Mesodermal cell (in vitro differentiated cells): ENCODE results near the gene CDH16.
"Not testable (repeated sequence)": the region's sequence is repeated elsewhere in the genome, so short reads cannot be mapped to it uniquely, and the experiment has no call there.

Source experiments
- H3K27ac ChIP-seq: 2 replicates; pipeline ENCODE4 v1.7.0; 2013; ENCODE audit warnings: mild to moderate bottlenecking, low read depth, low read length, moderate library complexity; ENCODE audit not compliant: severe bottlenecking
- H3K36me3 ChIP-seq: 2 replicates; pipeline ENCODE4 v1.7.1; 2013; ENCODE audit warnings: mild to moderate bottlenecking, low read length, moderate library complexity; ENCODE audit not compliant: control insufficient read depth, insufficient read depth
- H3K4me1 ChIP-seq: one replicate; pipeline ENCODE4 v1.7.1; 2013; ENCODE audit warnings: mild to moderate bottlenecking, low read length; ENCODE audit not compliant: insufficient read depth, control insufficient read depth, poor library complexity, severe bottlenecking
- H3K4me3 ChIP-seq: 2 replicates; pipeline ENCODE4 v1.7.0; 2013; ENCODE audit warnings: low read length, control low read depth, mild to moderate bottlenecking; ENCODE audit not compliant: insufficient read depth, poor library complexity, severe bottlenecking; ENCODE audit errors: extremely low read depth
- H3K9me3 ChIP-seq: 2 replicates; pipeline ENCODE4 v1.7.1; 2013; ENCODE audit warnings: mild to moderate bottlenecking, low read length, moderate library complexity; ENCODE audit not compliant: control insufficient read depth
- WGBS, 2 experiments: methylation state at CpG; one replicate each; pipeline ENCODE4 v1.1.5; 2013; ENCODE audit warnings: missing lambda C conversion rate in 2 of 2; ENCODE audit not compliant: insufficient coverage in 2 of 2; 5-methylcytosine and 5-hydroxymethylcytosine counted together

The CDH16 gene

DNA sequence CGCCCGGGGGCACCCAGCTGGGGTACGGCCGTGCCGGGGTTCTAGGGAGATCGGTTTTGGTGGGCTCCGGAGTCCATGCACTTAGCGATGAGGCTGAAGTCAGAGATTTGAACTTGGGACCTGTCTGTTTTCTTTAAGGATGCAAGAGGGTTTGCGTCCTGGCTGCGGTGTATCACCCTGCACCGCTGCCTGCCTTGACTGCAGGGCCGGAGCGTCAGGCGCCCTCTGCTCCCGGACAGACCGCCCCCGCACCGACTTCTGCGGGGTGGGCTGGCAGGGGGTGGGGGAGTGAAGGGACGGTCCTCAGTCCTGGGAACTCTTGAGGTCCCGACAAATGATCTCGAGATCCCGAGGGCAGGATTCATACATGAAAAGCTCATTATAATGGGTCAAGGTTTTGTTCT, 37.7 kb downstream of the CDH16 start:
- Histone ChIP-seq H3K27ac (peak overlapping the region; percentile 29), H3K9me3 (no peaks in the 10 kb centered on the region), H3K36me3 (peaks cover 26% of the 10 kb centered on the region), H3K4me3 (peak overlapping the region; percentile 72), H3K4me1 (peaks cover 12% of the 10 kb centered on the region)
- WGBS, 2 experiments = 0 to 1% methylated on average over 12 to 15 of the region's 23 CpGs

DNA sequence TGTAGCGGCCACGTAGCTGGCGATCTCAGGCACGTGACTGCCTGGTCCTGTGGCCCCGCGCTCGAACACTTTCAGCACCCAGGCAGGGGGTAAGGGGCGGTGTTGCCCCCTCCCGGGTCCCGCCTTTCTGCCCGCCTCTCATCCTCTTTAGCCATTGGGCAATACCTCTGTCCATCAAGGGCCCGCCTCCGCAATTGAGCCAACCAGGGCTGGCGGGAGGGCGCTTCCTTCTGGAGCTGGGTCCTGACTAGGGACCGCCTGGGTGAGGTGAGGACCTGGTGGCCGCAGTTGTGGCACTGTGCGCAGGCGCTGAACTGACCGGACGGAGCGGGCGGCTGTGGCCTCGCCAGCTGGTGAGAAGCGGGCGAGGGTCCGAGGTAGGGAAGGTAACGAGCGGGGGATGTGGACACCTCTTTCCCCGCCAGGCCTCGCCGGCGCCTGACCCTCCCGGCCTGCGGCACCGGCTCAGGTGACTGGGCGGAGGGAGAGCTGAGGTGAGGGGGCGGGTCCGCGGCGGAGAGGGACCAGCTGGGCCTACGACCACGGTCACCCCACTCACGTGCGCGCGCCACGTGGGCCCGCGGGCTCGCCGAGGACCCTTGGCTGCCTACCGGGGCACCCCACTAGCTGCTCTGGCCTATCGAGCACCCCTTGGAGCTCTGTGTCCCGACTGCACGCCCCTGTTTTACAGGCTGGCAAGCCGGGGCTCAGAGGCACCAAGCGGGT, 38.2 kb downstream of the CDH16 start, which contains the start of gene PDP2:
PDP2 (plus strand) TSS at position 228 of the 726 bp plus-strand sequence. CDS start 3,770 bp downstream, outside the sequence.
- no peaks in the 10 kb centered on the region for H3K9me3 ChIP-seq
- peaks cover 11% of the 10 kb centered on the region for H3K4me1 ChIP-seq
- peak within 1 kb of the TSS; percentile 72 for H3K4me3 ChIP-seq
- H3K27ac ChIP-seq = peak within 1 kb of the TSS; percentile 29
- 0 to 1% methylated on average over 35 to 51 of the region's 58 CpGs for WGBS, 2 experiments
- peaks cover 20% of the 10 kb centered on the region for H3K36me3 ChIP-seq

DNA sequence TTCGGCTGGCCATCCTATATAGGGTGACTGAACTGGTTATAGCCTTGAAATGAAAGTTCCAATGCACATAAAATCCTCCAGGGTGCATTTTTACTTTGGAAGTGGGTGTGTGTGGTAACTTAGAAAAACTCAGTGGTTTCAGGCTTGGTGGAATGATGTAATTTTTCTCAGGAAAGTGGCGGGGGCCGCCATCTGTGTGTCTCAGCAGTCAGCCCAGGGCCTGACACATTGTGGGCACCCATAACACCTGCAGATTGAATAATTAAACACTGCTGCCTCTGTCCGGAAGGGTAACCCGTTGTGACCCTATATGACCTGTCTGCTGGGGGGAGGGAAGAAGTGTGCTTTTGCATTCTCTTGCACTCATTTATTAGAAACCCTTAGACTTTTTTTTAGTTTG, 40.6 kb downstream of the CDH16 start:
- Histone ChIP-seq H3K4me1 (peaks cover 20% of the 10 kb centered on the region), H3K27ac (no peak overlapping the region), H3K4me3 (no peak overlapping the region), H3K36me3 (no peaks in the 10 kb centered on the region), H3K9me3 (no peaks in the 10 kb centered on the region)
- 100% methylated on average over 1 to 2 of the region's 5 CpGs for WGBS, 2 experiments

DNA sequence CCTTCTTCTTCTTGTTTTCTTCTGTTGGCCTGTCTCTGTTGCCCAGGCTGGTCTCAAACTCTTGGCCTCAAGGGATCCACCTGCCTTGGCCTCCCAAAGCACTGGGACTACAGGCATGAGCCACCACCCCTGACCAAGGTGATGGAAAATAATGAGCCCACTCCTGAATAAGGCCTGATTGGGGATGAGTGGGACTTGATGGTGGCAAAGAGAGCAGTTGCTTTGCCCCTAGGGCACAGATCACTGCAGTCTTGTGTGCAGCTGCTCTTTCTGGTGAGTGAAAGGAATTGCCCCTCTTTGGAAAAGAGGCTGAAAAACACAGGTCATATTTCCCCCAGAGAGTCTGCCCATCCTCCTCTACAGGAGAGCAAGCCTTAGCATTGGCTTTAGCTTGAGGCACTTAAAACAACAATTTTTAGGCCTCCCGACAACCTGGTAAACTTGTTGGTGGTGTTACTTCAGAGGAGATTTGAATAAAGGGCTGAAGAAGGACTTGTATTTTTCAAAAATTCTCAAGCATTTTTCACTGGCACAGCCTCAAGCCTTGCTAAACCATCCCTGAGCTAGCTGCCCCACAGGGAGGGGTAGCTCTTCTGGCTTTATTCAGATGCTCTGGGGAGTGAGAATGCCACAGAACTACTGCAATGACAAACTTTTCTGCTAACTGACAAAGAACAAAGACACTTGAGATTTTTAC, 44.5 kb downstream of the CDH16 start:
- Histone ChIP-seq H3K9me3 (no peaks in the 10 kb centered on the region), H3K36me3 (no peaks in the 10 kb centered on the region), H3K4me1 (peaks cover 18% of the 10 kb centered on the region), H3K27ac (peak overlapping the region; percentile 66), H3K4me3 (no peak overlapping the region)
- WGBS, 2 experiments = no CpG with 5 or more reads among the region's 1 CpG

DNA sequence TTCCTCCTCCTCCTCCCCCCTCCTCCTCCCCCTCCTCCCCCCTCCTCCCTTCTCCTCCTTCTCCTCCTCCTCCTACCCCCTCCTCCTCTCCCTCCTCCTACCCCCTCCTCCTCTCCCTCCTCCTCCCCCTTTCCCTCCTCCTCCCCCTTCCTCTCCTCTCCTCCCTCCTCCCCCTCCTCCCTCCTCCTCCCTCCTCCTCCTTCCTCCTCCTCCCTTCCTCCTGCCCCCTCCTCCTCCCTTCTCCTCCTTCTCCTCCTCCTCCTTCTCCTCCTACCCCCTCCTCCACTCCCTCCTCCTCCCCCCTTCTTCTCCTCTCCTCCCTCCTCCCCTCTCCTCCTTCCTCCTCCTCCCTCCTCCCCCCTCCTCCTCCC, 45.0 kb downstream of the CDH16 start:
- H3K4me3 ChIP-seq = no peak overlapping the region
- peaks cover 18% of the 10 kb centered on the region for H3K4me1 ChIP-seq
- H3K27ac ChIP-seq = peak overlapping the region; percentile 80
- no peaks in the 10 kb centered on the region for H3K36me3 ChIP-seq
- H3K9me3 ChIP-seq = no peaks in the 10 kb centered on the region

DNA sequence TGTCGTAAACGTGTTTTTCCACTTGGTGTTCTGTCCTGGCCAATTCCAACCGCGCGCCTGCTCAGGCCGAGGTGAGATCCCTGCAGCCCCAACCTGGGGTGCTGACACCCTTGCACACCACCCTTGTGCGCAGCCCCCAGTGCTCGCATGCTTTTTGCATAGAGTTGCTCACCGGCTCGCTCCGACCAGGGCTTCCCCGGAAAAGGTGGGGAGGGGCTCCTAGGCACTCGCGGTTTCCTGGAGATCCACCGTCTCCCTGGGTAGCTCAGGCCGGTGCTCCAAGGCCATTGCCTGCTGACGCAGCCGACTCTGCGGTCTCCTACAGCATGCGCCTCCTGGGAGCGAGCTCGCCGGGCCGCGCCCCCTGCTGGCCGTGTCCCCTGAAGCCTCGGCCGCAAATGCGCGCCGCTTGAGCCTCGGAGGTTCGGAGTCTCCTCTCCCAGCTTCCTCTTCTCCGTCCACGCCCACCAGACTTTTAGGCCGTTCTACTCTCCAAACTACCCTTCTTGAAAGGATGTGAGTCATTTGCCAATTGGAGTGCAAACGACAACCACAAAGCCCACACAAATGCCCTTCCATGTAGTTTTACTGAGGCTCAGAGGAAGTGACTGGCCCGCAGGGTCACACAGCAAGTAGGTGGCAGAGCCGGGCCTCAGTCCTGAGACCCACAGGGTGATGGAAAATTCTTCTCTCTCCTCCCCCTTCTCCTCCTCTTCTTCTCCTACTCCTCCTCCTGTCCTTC, 45.6 kb downstream of the CDH16 start:
- Histone ChIP-seq H3K9me3 (no peaks in the 10 kb centered on the region), H3K36me3 (no peaks in the 10 kb centered on the region), H3K4me1 (peaks cover 18% of the 10 kb centered on the region), H3K27ac (peak overlapping the region; percentile 80), H3K4me3 (peak overlapping the region; percentile 30)
- WGBS, 2 experiments = 7 to 8% methylated on average over 31 to 38 of the region's 39 CpGs

DNA sequence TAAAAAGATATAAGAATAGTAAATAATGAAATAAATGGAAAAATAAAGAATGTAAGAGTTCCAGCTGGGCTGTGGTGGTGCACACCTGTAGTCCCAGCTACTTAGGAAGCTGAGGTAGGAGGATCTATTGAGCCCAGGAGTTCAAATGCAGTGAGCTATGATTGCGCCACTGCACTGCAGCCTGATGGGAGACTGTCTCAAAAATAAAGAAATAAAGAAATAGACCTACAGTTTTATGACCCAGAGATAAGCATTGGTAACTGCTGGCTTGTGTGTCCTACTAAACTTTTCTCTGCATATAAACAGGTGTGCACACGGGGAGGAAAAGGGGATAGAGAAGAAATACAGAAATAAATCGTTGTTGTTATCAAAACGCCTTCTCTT, 46.1 kb downstream of the CDH16 start:
- no peak overlapping the region for H3K27ac ChIP-seq
- peaks cover 18% of the 10 kb centered on the region for H3K4me1 ChIP-seq
- no peaks in the 10 kb centered on the region for H3K36me3 ChIP-seq
- H3K9me3 ChIP-seq = no peaks in the 10 kb centered on the region
- peak overlapping the region; percentile 30 for H3K4me3 ChIP-seq
- WGBS, 2 experiments = 66 to 68% methylated on average over 3 to 4 of the region's 4 CpGs

DNA sequence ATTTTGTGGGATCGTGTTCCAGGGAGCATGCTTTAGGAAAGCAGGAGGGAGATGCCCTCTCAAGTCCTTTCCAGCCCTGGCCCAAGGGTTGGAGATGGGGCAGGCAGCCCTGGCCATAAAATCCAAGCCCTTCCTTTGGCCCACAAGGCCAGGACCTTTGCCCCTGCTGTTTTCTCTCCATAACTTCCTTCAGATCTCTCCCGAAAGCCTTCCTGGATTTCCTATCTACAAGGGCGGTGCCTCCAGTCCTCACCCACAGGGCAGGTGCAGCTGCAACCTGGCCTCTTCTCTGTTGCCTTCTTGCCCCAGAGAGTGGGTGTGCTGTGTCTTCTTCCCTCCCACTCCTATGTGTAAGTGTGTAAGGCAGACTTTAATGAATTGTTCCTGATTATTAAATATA, 46.8 kb downstream of the CDH16 start:
- Histone ChIP-seq H3K36me3 (no peaks in the 10 kb centered on the region), H3K4me3 (no peak overlapping the region), H3K9me3 (no peaks in the 10 kb centered on the region), H3K4me1 (peaks cover 18% of the 10 kb centered on the region), H3K27ac (no peak overlapping the region)
- 56 to 100% methylated on average over 1 of the region's 3 CpGs for WGBS, 2 experiments

DNA sequence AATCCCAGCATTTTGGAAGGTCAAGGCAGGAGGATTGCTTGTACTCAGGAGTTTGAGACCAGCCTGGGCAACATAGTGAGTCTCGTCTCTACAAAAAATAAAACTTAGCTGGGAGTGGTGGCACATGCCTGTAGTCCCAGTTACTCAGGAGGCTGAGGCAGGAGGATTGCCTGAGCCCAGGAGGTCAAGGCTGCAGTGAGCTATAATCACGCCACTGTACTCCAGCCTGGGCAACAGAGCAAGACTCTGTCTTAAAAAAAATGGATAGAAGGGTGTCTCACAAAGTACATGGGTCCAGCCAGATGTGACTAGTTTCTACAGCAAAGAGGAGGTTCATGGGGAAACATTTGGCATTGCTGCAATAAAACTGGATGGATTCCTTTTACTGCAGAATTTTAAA, 47.3 kb downstream of the CDH16 start:
- H3K4me3 ChIP-seq, H3K9me3 ChIP-seq, H3K27ac ChIP-seq, H3K36me3 ChIP-seq: not testable (repeated sequence)
- 92 to 100% methylated on average over 2 of the region's 2 CpGs for WGBS, 2 experiments
- peaks cover 18% of the 10 kb centered on the region for H3K4me1 ChIP-seq

DNA sequence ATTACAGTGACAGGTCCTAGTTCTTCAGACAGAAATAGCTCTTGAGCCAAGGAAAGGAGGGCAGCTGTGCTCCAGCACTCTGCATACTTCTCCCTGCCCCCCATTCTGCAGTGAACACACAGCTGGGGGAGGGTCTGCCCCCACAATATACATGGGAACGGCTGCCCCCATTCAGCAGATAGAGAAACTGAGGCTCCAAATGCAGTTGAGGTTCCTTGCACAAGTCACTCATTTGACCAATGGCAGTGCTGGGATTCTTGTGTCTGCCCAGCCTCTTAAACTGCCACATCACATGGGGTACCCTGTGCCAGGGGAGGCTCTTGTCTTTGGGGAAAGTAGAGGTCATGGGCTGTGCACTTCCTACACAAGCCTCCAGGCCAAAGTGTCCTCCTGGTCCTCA, 49.3 kb downstream of the CDH16 start:
- no peaks in the 10 kb centered on the region for H3K9me3 ChIP-seq
- H3K4me1 ChIP-seq = peaks cover 6% of the 10 kb centered on the region
- no peaks in the 10 kb centered on the region for H3K36me3 ChIP-seq
- WGBS, 2 experiments = 100% methylated on average over 1 of the region's 1 CpG; no CpG with 5 or more reads in 1 of the 2 experiments
- H3K27ac ChIP-seq = no peak overlapping the region
- no peak overlapping the region for H3K4me3 ChIP-seq

DNA sequence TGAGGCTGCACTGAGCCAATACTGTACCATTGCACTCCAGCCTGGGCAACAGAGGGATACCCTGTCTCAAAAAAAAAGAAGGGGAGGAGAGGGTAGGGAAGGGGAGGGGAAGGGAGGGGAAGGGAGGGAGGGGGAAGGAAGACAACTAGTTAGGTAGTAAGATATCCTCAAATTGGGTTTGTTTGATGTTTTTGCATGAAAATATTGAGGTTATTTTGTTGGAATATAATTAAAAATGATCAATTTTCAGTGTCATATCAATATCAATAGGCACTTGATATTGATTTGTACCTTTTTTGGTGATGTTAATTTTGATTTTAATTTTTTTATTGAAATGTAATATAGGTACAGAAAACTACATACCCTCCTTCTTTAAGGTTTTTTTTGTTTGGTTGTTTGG, 55.0 kb downstream of the CDH16 start:
- H3K9me3 ChIP-seq = no peaks in the 10 kb centered on the region
- no peaks in the 10 kb centered on the region for H3K36me3 ChIP-seq
- no peak overlapping the region for H3K27ac ChIP-seq
- peaks cover 3% of the 10 kb centered on the region for H3K4me1 ChIP-seq
- no peak overlapping the region for H3K4me3 ChIP-seq
